Thymus (tissue), 11 donors: Measurements from ENCODE around the gene PJA1. TPM values are rescaled to one million over a fixed set of nuclear protein-coding genes. Genes with fewer than 3 reads are reported as not detected.
A peak's percentile ranks its signal among the peaks of the same experiment; 100 is the strongest.

ENCODE experiments used
- DNase-seq, 9 donors: peaks; one replicate each; pipeline ENCODE4 v3.0.0-alpha.2; 2013; ENCODE audit warnings: low spot score in 9 of 9, low read depth in 6 of 9, missing footprints in 1 of 9
- H3K27ac ChIP-seq, 2 donors: one replicate each; pipeline ENCODE4 v1.5.1; 2013; ENCODE audit warnings: control low read depth in 1 of 2, low read depth in 1 of 2, low read length in 1 of 2, mild to moderate bottlenecking in 1 of 2, moderate library complexity in 1 of 2
- H3K27me3 ChIP-seq, 2 donors: one replicate each; pipeline ENCODE4 v1.5.1; 2013; ENCODE audit warnings: low read length in 1 of 2; ENCODE audit not compliant: control insufficient read depth in 2 of 2, insufficient read depth in 1 of 2
- H3K36me3 ChIP-seq, 2 donors: one replicate each; pipeline ENCODE4 v1.5.1; 2013; ENCODE audit warnings: low read length in 1 of 2, mild to moderate bottlenecking in 1 of 2, moderate library complexity in 1 of 2; ENCODE audit not compliant: control insufficient read depth in 2 of 2, insufficient read depth in 2 of 2
- H3K4me1 ChIP-seq, 2 donors: one replicate each; pipeline ENCODE4 v1.5.1; 2013; ENCODE audit warnings: low read length in 2 of 2; ENCODE audit not compliant: control insufficient read depth in 2 of 2, insufficient read depth in 2 of 2
- H3K4me3 ChIP-seq, 2 donors: one replicate each; pipeline ENCODE4 v1.5.1; 2013; ENCODE audit warnings: low read length in 2 of 2, control low read depth in 1 of 2, mild to moderate bottlenecking in 1 of 2
- H3K9me3 ChIP-seq, 2 donors: one replicate each; pipeline ENCODE4 v1.5.1; 2013; ENCODE audit warnings: low read length in 1 of 2, mild to moderate bottlenecking in 1 of 2; ENCODE audit not compliant: control insufficient read depth in 2 of 2, insufficient read depth in 1 of 2
- WGBS: extraction: QIAGEN DNeasy Blood & Tissue Kit; methylation state at CpG from one replicate; pipeline ENCODE4 v1.1.7; 2013; 5-methylcytosine and 5-hydroxymethylcytosine counted together
- polyA plus RNA-seq: library from polyadenylated mRNA; stranded (reverse); fragments of 200-250 nt; gene quantifications from one replicate; pipeline ENCODE4 v1.2.3, GENCODE V29; 2013
- total RNA-seq: library from RNA; stranded (reverse); fragments of 120-200 nt; gene quantifications from one replicate; pipeline ENCODE4 v1.2.4, GENCODE V29; 2013
- donor health status: healthy.

Gene PJA1
- total and polyA plus RNA-seq, 2 donors: 14.8 to 19.1 TPM

GRCh38 chrX:69195810-69196209 lies 30.6 kb upstream of the PJA1 start:
- DNase-seq: no peak
- 91% methylated on average over 3 of the region's 3 CpGs for WGBS

GRCh38 chrX:69195192-69195591 lies 29.9 kb upstream of the PJA1 start:
- 94% methylated on average over 10 of the region's 10 CpGs for whole genome bisulfite sequencing
- Histone ChIP-seq H3K27me3 (no peaks in the 10 kb centered on the region), H3K9me3 (no peaks in the 10 kb centered on the region), H3K4me3 (no peak overlapping the region), H3K4me1 (no peaks in the 10 kb centered on the region), H3K27ac (no peak overlapping the region), H3K36me3 (no peaks in the 10 kb centered on the region)
- no peak for DNase-seq

More at GRCh38 chrX:69195810-69196209, 30.6 kb upstream of the PJA1 start:
- Histone ChIP-seq H3K4me3 (no peak overlapping the region), H3K27me3 (no peaks in the 10 kb centered on the region), H3K27ac (no peak overlapping the region), H3K36me3 (no peaks in the 10 kb centered on the region), H3K9me3 (no peaks in the 10 kb centered on the region), H3K4me1 (no peaks in the 10 kb centered on the region)

GRCh38 chrX:69192603-69193002 lies 27.4 kb upstream of the PJA1 start:
- H3K27me3 ChIP-seq: no peaks in the 10 kb centered on the region
- no peaks in the 10 kb centered on the region for H3K9me3 ChIP-seq
- H3K27ac ChIP-seq: no peak overlapping the region
- no peaks in the 10 kb centered on the region for H3K4me1 ChIP-seq
- no peaks in the 10 kb centered on the region for H3K36me3 ChIP-seq
- H3K4me3 ChIP-seq: no peak overlapping the region
- 89% methylated on average over 2 of the region's 2 CpGs for WGBS
- DNase-seq: no peak

GRCh38 chrX:69189576-69190371 lies 24.5 kb upstream of the PJA1 start:
- Histone ChIP-seq H3K9me3 (no peaks in the 10 kb centered on the region), H3K36me3 (no peaks in the 10 kb centered on the region), H3K4me3 (no peak overlapping the region), H3K4me1 (no peaks in the 10 kb centered on the region), H3K27ac (no peak overlapping the region), H3K27me3 (no peaks in the 10 kb centered on the region)
- 92% methylated on average over 9 of the region's 9 CpGs for WGBS
- no peak for DNase-seq

GRCh38 chrX:69186651-69187050 lies 21.4 kb upstream of the PJA1 start:
- DNase-seq: no peak
- H3K36me3 ChIP-seq: no peaks in the 10 kb centered on the region
- H3K4me1 ChIP-seq: no peaks in the 10 kb centered on the region
- no peaks in the 10 kb centered on the region for H3K9me3 ChIP-seq
- 100% methylated on average over 1 of the region's 1 CpG for WGBS
- no peaks in the 10 kb centered on the region for H3K27me3 ChIP-seq
- H3K4me3 ChIP-seq: no peak overlapping the region
- no peak overlapping the region for H3K27ac ChIP-seq

- no peaks in the 10 kb centered on the region for H3K4me1 ChIP-seq
- DNase-seq: no peak
- 75% methylated on average over 2 of the region's 2 CpGs for WGBS
- H3K27me3 ChIP-seq: no peaks in the 10 kb centered on the region
- H3K27ac ChIP-seq: no peak overlapping the region
- H3K9me3 ChIP-seq: no peaks in the 10 kb centered on the region
- H3K4me3 ChIP-seq: no peak overlapping the region
- no peaks in the 10 kb centered on the region for H3K36me3 ChIP-seq
Measured at GRCh38 chrX:69185886-69186285, 20.6 kb upstream of the PJA1 start.

GRCh38 chrX:69185141-69185540 lies 19.9 kb upstream of the PJA1 start:
- Histone ChIP-seq H3K27me3 (no peaks in the 10 kb centered on the region), H3K9me3 (no peaks in the 10 kb centered on the region), H3K36me3 (no peaks in the 10 kb centered on the region), H3K4me3 (no peak overlapping the region), H3K4me1 (no peaks in the 10 kb centered on the region), H3K27ac (no peak overlapping the region)
- WGBS: 94% methylated on average over 3 of the region's 3 CpGs
- DNase-seq: no peak

GRCh38 chrX:69182818-69183380 lies 17.6 kb upstream of the PJA1 start:
- Histone ChIP-seq H3K9me3 (no peaks in the 10 kb centered on the region), H3K27me3 (peaks cover 0 to 7% of the 10 kb centered on the region in 2 donors), H3K4me3 (no peak overlapping the region), H3K4me1 (peaks cover 0 to 3% of the 10 kb centered on the region in 2 donors), H3K36me3 (no peaks in the 10 kb centered on the region), H3K27ac (no peak overlapping the region)
- DNase-seq: no peak
- whole genome bisulfite sequencing: 89% methylated on average over 4 of the region's 4 CpGs

- Histone ChIP-seq H3K27ac (no peak overlapping the region), H3K36me3 (no peaks in the 10 kb centered on the region), H3K4me1 (peaks cover 0 to 3% of the 10 kb centered on the region in 2 donors), H3K9me3 (no peaks in the 10 kb centered on the region), H3K27me3 (peaks cover 0 to 11% of the 10 kb centered on the region in 2 donors), H3K4me3 (no peak overlapping the region)
- DNase-seq: peak in 1 of 9 donors; percentile 15
- 61% methylated on average over 12 of the region's 12 CpGs for WGBS
Measured at GRCh38 chrX:69179380-69179911, 14.2 kb upstream of the PJA1 start.
